ENCODE measurements around the gene SUGP2. TPM values are rescaled to one million over a fixed set of nuclear protein-coding genes. Genes with fewer than 3 reads are reported as not detected.

The SUGP2 gene
- total RNA-seq, 4 donors from 2014 or later, result 18.6 to 57.4 (median 35.2) TPM

- Histone ChIP-seq H3K4me1 (no peaks in the 10 kb centered on the region), H3K4me3 (no peak overlapping the region), H3K36me3 (peaks cover 0 to 94% of the 10 kb centered on the region in 2 donors), H3K9me3 (no peaks in the 10 kb centered on the region), H3K27ac (no peak overlapping the region), H3K27me3 (no peaks in the 10 kb centered on the region)
- TF ChIP-seq EP300 (IDR thresholded peaks at IDR 0.05), result no peak
- TF ChIP-seq POLR2AphosphoS5 (IDR thresholded peaks at IDR 0.05), result no peak
- no peak for TF ChIP-seq CTCF (IDR thresholded peaks at IDR 0.05)
- no peak for TF ChIP-seq POLR2A (IDR thresholded peaks at IDR 0.05)
- 100% methylated on average over 1 of the region's 1 CpG; no CpG with 5 or more reads in 1 of the 2 donors for WGBS, 2 donors (ENCODE audit: low coverage in 1 of 2)
- no peak for ATAC-seq
These were observed 19.6 kb upstream of the SUGP2 start for GRCh38 chr19:19052921-19053320.

- H3K27ac ChIP-seq, result no peak overlapping the region
- ATAC-seq, result no peak
- H3K4me1 ChIP-seq, result no peaks in the 10 kb centered on the region
- peaks cover 0 to 94% of the 10 kb centered on the region in 2 donors for H3K36me3 ChIP-seq
- no peak overlapping the region for H3K4me3 ChIP-seq
- TF ChIP-seq EP300 (IDR thresholded peaks at IDR 0.05) (no peak), CTCF (IDR thresholded peaks at IDR 0.05) (no peak), POLR2AphosphoS5 (IDR thresholded peaks at IDR 0.05) (no peak), POLR2A (IDR thresholded peaks at IDR 0.05) (no peak)
- no peaks in the 10 kb centered on the region for H3K27me3 ChIP-seq
- no peaks in the 10 kb centered on the region for H3K9me3 ChIP-seq
- WGBS, 2 donors (ENCODE audit: low coverage in 1 of 2), result no CpG with 5 or more reads among the region's 20 CpGs
These were observed 18.3 kb upstream of the SUGP2 start for GRCh38 chr19:19051478-19052213.

- 95 to 100% methylated on average over 1 to 2 of the region's 2 CpGs for WGBS, 2 donors (ENCODE audit: low coverage in 1 of 2)
- Histone ChIP-seq H3K27me3 (no peaks in the 10 kb centered on the region), H3K9me3 (no peaks in the 10 kb centered on the region), H3K27ac (no peak overlapping the region), H3K4me1 (no peaks in the 10 kb centered on the region), H3K4me3 (no peak overlapping the region), H3K36me3 (peaks cover 0 to 95% of the 10 kb centered on the region in 2 donors)
- TF ChIP-seq EP300 (IDR thresholded peaks at IDR 0.05) (no peak), POLR2A (IDR thresholded peaks at IDR 0.05) (no peak), POLR2AphosphoS5 (IDR thresholded peaks at IDR 0.05) (no peak), CTCF (IDR thresholded peaks at IDR 0.05) (no peak)
- ATAC-seq, result no peak
These were observed 17.4 kb upstream of the SUGP2 start for GRCh38 chr19:19050731-19051130.

GRCh38 chr19:19050104-19050503, 16.8 kb upstream of the SUGP2 start:
- no peak overlapping the region for H3K4me3 ChIP-seq
- no peak for ATAC-seq
- no peak for TF ChIP-seq CTCF (IDR thresholded peaks at IDR 0.05)
- TF ChIP-seq POLR2A (IDR thresholded peaks at IDR 0.05), result no peak
- TF ChIP-seq POLR2AphosphoS5 (IDR thresholded peaks at IDR 0.05), result no peak
- TF ChIP-seq EP300 (IDR thresholded peaks at IDR 0.05), result no peak
- no peaks in the 10 kb centered on the region for H3K4me1 ChIP-seq
- 96 to 100% methylated on average over 2 to 4 of the region's 4 CpGs for WGBS, 2 donors (ENCODE audit: low coverage in 1 of 2)
- no peak overlapping the region for H3K27ac ChIP-seq
- no peaks in the 10 kb centered on the region for H3K27me3 ChIP-seq
- no peaks in the 10 kb centered on the region for H3K9me3 ChIP-seq
- H3K36me3 ChIP-seq, result peaks cover 0 to 94% of the 10 kb centered on the region in 2 donors

- no peak for ATAC-seq
- 88 to 100% methylated on average over 2 of the region's 2 CpGs for WGBS, 2 donors (ENCODE audit: low coverage in 1 of 2)
These were observed 16.1 kb upstream of the SUGP2 start for GRCh38 chr19:19049406-19049805.

More at GRCh38 chr19:19049406-19049805, 16.1 kb upstream of the SUGP2 start:
- TF ChIP-seq CTCF (IDR thresholded peaks at IDR 0.05), result no peak
- TF ChIP-seq EP300 (IDR thresholded peaks at IDR 0.05), result no peak
- no peak for TF ChIP-seq POLR2AphosphoS5 (IDR thresholded peaks at IDR 0.05)
- TF ChIP-seq POLR2A (IDR thresholded peaks at IDR 0.05), result no peak
- Histone ChIP-seq H3K36me3 (peaks cover 0 to 94% of the 10 kb centered on the region in 2 donors), H3K4me1 (no peaks in the 10 kb centered on the region), H3K9me3 (no peaks in the 10 kb centered on the region), H3K27ac (no peak overlapping the region), H3K4me3 (no peak overlapping the region), H3K27me3 (no peaks in the 10 kb centered on the region)
